Endothelial cell of umbilical vein (primary cell): Measurements from ENCODE around the gene MIA.

Experiments used
- CTCF ChIP-seq, 2 donors: IDR thresholded peaks; 1 replicate in 1 of 2; 2 replicates in 1 of 2; pipeline ENCODE4 v1.5.1; 2011; ENCODE audit warnings: low read length in 2 of 2, mild to moderate bottlenecking in 2 of 2, moderate library complexity in 2 of 2, control low read depth in 1 of 2, inconsistent platforms in 1 of 2, low read depth in 1 of 2; ENCODE audit not compliant: insufficient read depth in 1 of 2; ENCODE audit errors: extremely low read depth in 1 of 2
- EZH2 ChIP-seq: IDR thresholded peaks from 2 replicates; pipeline ENCODE4 v1.6.1; 2012; ENCODE audit warnings: borderline replicate concordance, low read depth, mild to moderate bottlenecking, moderate library complexity, low read length, inconsistent platforms; ENCODE audit not compliant: severe bottlenecking
- FOS ChIP-seq: IDR thresholded peaks from 2 replicates; pipeline ENCODE4 v1.6.1; 2011; ENCODE audit warnings: mild to moderate bottlenecking, low read length, moderate library complexity, borderline replicate concordance; ENCODE audit not compliant: insufficient read depth
- GATA2 ChIP-seq: IDR thresholded peaks from 2 replicates; pipeline ENCODE4 v1.7.0; 2011; ENCODE audit warnings: low read depth, mild to moderate bottlenecking, moderate library complexity, mixed read lengths, low read length; ENCODE audit not compliant: insufficient read length, insufficient read depth
- JUN ChIP-seq: IDR thresholded peaks from 2 replicates; pipeline ENCODE4 v1.6.1; 2011; ENCODE audit warnings: borderline replicate concordance, low read depth; ENCODE audit not compliant: insufficient read length, insufficient read depth
- MAX ChIP-seq: IDR thresholded peaks from 2 replicates; pipeline ENCODE4 v1.6.1; 2011; ENCODE audit not compliant: insufficient read depth, insufficient read length
- MYC ChIP-seq: IDR thresholded peaks from one replicate; pipeline ENCODE4 v1.6.1; 2011; ENCODE audit warnings: mild to moderate bottlenecking, low read depth, low read length
- POLR2A ChIP-seq: IDR thresholded peaks from 2 replicates; pipeline ENCODE4 v1.6.1; 2012; ENCODE audit warnings: low read depth, mild to moderate bottlenecking, control low read depth, low read length
- POLR2AphosphoS5 ChIP-seq: IDR thresholded peaks from 2 replicates; pipeline ENCODE4 v1.6.1; 2012; ENCODE audit warnings: low read depth, mild to moderate bottlenecking, control low read depth, low read length, moderate library complexity; ENCODE audit not compliant: insufficient read depth

DNA sequence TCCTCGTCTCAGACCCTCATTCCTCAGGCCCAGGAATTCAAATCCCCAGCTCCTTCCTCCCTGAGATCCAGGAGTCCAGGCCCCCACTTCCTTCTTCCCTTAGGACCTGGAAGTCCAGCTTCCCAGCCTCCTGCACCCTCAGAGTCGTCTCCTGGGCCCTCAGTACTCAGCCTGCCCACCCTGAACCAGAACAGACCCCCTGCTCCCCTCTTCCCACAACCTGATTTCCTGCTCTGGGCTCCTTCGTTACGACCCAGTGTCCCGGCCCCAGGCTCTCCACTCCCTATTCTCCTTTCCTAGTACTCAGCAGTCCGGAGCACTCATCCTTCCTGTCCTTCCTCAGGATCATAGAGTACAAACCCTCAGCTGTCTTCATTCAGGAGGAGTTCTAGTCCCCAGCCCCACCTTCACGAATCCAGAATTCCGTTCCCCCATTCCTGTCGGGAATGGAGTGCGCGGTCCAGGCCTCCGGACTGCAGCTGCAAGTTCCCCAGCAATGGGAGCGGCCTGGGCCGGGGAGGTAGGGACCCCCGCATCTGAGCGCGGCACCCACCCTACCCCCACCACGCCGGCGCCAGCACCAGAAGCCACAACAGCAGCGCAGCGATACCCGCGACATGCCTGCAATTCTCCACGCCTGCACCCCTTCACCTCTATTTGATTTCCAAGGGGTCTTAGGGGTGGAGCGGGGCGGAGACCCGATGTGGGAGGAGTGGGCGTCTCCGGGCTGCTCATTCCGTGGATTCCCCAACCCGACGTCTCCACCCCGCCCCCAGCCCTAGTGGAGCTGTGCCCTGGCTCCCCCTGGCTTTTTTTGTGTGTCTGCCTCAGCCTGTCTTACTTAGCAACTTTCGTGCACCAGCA is 36.4 kb downstream of the MIA start:
- TF ChIP-seq POLR2A (no peak), EZH2 (no peak), POLR2AphosphoS5 (no peak), CTCF (IDR thresholded peaks at IDR 0.05; ENCODE audit: extremely low read depth in 1 of 2, insufficient read depth in 1 of 2, low read depth in 1 of 2, low read length in 2 of 2) (no peak), MAX (no peak), FOS (no peak), MYC (no peak), JUN (no peak), GATA2 (no peak)
